A673 (cell line): ENCODE results near the gene MTOR. TPM values are rescaled to one million over a fixed set of nuclear protein-coding genes. Genes with fewer than 3 reads are reported as not detected.

Experiments
- BruUV-seq: library from RNA; stranded (reverse); fragments of 400-500 nt; replicated peaks from 2 replicates; lab custom pipeline; 2021; lab: Mats Ljungman, UMichigan
- CTCF ChIA-PET: fragments of 300-600 bp; sonication (Branson Sonifier 250); formaldehyde crosslinking; loops from one replicate; lab custom pipeline; 2022; ENCODE audit warnings: antibody characterized with exemption; lab: Charles Lee
- POLR2A ChIA-PET: fragments of 300-600 bp; sonication (Branson Sonifier 250); formaldehyde crosslinking; loops from one replicate; lab custom pipeline; 2022; ENCODE audit warnings: antibody characterized with exemption; ENCODE audit not compliant: low non-redundant PET; lab: Charles Lee
- DNase-seq: peaks from one replicate; pipeline ENCODE4 v3.0.0-alpha.2; 2015; ENCODE audit warnings: low spot score
- H3K27ac ChIP-seq: fragments of 200-600 bp; sonication (generic); 2 replicates; pipeline ENCODE4 v1.5.1; 2016; ENCODE audit warnings: mixed run types, low read depth, mild to moderate bottlenecking, mixed read lengths, antibody characterized with exemption, low read length; ENCODE audit not compliant: poor library complexity, severe bottlenecking
- H3K27me3 ChIP-seq: fragments of 200-600 bp; sonication (generic); replicated peaks from 2 replicates; pipeline ENCODE4 v1.6.1; 2017; ENCODE audit warnings: mixed run types, low read depth, mild to moderate bottlenecking, mixed read lengths, antibody characterized with exemption, low read length; ENCODE audit not compliant: insufficient read depth, poor library complexity
- H3K36me3 ChIP-seq: fragments of 200-600 bp; sonication (generic); 2 replicates; pipeline ENCODE4 v1.6.1; 2016; ENCODE audit warnings: mixed run types, mild to moderate bottlenecking, mixed read lengths, antibody characterized with exemption, low read length; ENCODE audit not compliant: insufficient read depth, poor library complexity, severe bottlenecking
- H3K4me1 ChIP-seq: fragments of 200-600 bp; sonication (generic); 2 replicates; pipeline ENCODE4 v1.6.1; 2017; ENCODE audit warnings: mixed run types, mild to moderate bottlenecking, mixed read lengths, antibody characterized with exemption, low read length; ENCODE audit not compliant: insufficient read depth, poor library complexity, severe bottlenecking
- H3K4me3 ChIP-seq: fragments of 200-600 bp; sonication (generic); 2 replicates; pipeline ENCODE4 v1.5.1; 2016; ENCODE audit warnings: low read depth, mixed run types, mild to moderate bottlenecking, mixed read lengths, low read length; ENCODE audit not compliant: poor library complexity, severe bottlenecking
- H3K9me3 ChIP-seq: fragments of 200-600 bp; sonication (generic); 2 replicates; pipeline ENCODE4 v1.6.1; 2016; ENCODE audit warnings: mixed run types, low read depth, mild to moderate bottlenecking, mixed read lengths, antibody characterized with exemption, low read length; ENCODE audit not compliant: poor library complexity, severe bottlenecking
- EZH2 ChIP-seq: fragments of 200-600 bp; sonication (generic); IDR thresholded peaks from 2 replicates; pipeline ENCODE4 v1.6.1; 2017; ENCODE audit warnings: borderline replicate concordance, low read depth, mild to moderate bottlenecking, mixed read lengths, antibody characterized with exemption, low read length; ENCODE audit not compliant: poor library complexity, severe bottlenecking
- intact Hi-C: fragments of 100-400 bp; cut with micrococcal nuclease; formaldehyde crosslinking; loops from one replicate; pipeline ENCODE4 v1.10.0; 2022; ENCODE audit not compliant: unreplicated experiment
- total RNA-seq: library from RNA; stranded (reverse); gene quantifications from 2 replicates; pipeline ENCODE4 v1.2.3, GENCODE V29; 2021
- TF ChIP-seq, protein P1 (sequence below): fragments of 300-800, 200-600 bp; sonication (generic); conservative IDR thresholded peaks from 2 replicates; pipeline ENCODE4 v1.5.1; 2017; ENCODE audit warnings: low read depth, mild to moderate bottlenecking, antibody characterized with exemption, low read length, moderate library complexity, mixed read lengths

MTOR gene
- total RNA-seq, 1 experiment from 2014 or later: 63.7 TPM

DNA sequence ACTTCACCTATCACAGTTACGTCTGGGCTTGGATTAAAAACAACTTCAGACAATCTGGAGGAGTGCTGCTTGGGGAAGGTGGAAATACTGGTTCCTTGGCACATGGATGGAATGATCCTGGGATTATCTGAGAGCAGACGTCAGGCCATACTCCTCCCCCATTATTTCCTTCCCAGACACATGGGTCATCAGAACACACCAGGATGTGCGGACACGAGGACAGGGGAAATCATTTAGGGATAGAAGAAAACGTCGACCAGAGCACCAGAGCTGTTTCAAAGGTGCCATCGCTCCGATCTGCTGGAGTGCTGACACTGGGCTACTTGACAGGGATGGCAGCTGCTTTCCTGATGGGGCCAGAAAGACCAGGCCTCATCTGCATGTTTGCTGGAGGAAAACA, 105.0 kb downstream of the MTOR start:
- POLR2A ChIA-PET: no interaction called here
- BruUV-seq: no TSS peak
- intact Hi-C loops: no loop called here
- Histone ChIP-seq H3K4me1 (no peaks in the 10 kb centered on the region), H3K36me3 (peaks cover 19% of the 10 kb centered on the region), H3K27me3 (no peaks in the 10 kb centered on the region), H3K9me3 (no peaks in the 10 kb centered on the region), H3K4me3 (no peak overlapping the region), H3K27ac (no peak overlapping the region)
- no peak for TF ChIP-seq EZH2
- TF ChIP-seq, protein P1, sequence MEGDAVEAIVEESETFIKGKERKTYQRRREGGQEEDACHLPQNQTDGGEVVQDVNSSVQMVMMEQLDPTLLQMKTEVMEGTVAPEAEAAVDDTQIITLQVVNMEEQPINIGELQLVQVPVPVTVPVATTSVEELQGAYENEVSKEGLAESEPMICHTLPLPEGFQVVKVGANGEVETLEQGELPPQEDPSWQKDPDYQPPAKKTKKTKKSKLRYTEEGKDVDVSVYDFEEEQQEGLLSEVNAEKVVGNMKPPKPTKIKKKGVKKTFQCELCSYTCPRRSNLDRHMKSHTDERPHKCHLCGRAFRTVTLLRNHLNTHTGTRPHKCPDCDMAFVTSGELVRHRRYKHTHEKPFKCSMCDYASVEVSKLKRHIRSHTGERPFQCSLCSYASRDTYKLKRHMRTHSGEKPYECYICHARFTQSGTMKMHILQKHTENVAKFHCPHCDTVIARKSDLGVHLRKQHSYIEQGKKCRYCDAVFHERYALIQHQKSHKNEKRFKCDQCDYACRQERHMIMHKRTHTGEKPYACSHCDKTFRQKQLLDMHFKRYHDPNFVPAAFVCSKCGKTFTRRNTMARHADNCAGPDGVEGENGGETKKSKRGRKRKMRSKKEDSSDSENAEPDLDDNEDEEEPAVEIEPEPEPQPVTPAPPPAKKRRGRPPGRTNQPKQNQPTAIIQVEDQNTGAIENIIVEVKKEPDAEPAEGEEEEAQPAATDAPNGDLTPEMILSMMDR: no peak
- CTCF ChIA-PET: no interaction called here
- no peak for DNase-seq

DNA sequence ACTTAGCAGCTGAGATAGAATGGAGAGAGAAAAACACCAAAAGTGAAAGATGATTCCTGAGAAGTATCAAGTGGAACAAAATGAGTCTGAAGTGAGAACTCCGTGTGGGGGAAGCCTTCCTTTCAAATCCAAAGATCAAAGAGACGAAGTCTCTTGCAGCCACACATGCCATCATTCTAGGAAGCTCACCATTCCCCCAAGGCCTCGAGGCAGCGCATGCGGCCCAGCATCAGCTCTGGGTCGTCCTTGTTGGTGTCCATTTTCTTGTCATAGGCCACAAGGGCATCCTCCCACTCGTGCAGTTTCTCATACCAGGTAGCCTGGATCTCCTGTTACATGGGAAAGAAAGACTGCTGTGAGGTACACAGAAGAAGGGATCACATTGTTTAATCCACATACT, 105.4 kb downstream of the MTOR start:
- no peak overlapping the region for H3K27ac ChIP-seq
- POLR2A ChIA-PET: no interaction called here
- H3K36me3 ChIP-seq: peaks cover 19% of the 10 kb centered on the region
- no peaks in the 10 kb centered on the region for H3K4me1 ChIP-seq
- no peaks in the 10 kb centered on the region for H3K9me3 ChIP-seq
- TF ChIP-seq EZH2: no peak
- BruUV-seq: no TSS peak
- intact Hi-C loops: no loop called here
- no peak overlapping the region for H3K4me3 ChIP-seq
- no peaks in the 10 kb centered on the region for H3K27me3 ChIP-seq
- no peak for DNase-seq
- CTCF ChIA-PET: no interaction called here

DNA sequence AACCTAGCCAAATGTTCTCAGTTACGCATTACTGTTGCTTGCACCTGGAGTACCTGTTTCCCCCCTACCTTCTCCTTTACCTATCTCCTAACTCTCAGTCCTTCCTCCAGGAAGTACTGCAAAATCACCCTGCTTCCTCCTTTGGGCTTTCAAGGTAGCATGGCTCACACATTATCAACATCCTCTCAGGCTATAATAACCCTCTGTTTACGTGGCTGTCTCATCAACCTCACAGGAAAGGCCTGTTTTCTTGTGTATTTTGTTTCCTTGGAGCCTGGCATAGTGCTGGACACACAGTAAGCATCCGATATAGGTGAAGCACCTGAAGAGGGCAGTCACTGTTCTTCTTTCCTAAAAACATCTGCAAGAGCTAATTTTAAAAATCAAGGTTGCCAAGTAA, 105.9 kb downstream of the MTOR start:
- H3K9me3 ChIP-seq: no peaks in the 10 kb centered on the region
- no peak overlapping the region for H3K4me3 ChIP-seq
- peaks cover 19% of the 10 kb centered on the region for H3K36me3 ChIP-seq
- CTCF ChIA-PET: no interaction called here
- no TSS peak for BruUV-seq
- no peaks in the 10 kb centered on the region for H3K4me1 ChIP-seq
- no peak for TF ChIP-seq EZH2
- TF ChIP-seq, protein P1: no peak
- POLR2A ChIA-PET: no interaction called here
- DNase-seq: no peak
- H3K27ac ChIP-seq: no peak overlapping the region
- intact Hi-C loops: no loop called here
- H3K27me3 ChIP-seq: no peaks in the 10 kb centered on the region

DNA sequence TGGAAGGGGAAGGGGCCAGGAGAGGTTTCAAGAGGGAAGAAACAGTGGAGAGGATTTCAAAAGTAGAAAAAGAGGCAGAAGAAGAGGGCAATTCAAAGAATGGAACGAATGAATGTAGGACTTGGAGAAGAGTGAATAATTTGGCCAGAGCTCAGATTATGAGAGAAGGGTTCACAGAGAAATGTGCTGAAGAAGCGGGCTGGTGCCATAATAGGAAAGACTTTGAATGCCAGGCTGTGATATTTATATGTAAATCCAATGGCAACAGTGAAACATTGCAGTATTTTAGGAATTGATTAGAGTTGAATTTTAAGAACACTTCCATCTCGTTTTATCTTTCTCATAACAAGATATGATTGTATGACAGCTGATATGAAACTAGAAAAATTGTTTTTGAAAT, 109.2 kb downstream of the MTOR start:
- Histone ChIP-seq H3K27me3 (no peaks in the 10 kb centered on the region), H3K9me3 (no peaks in the 10 kb centered on the region), H3K4me3 (no peak overlapping the region), H3K4me1 (no peaks in the 10 kb centered on the region), H3K36me3 (peaks cover 34% of the 10 kb centered on the region), H3K27ac (no peak overlapping the region)
- no TSS peak for BruUV-seq
- no peak for TF ChIP-seq EZH2
- TF ChIP-seq, protein P1: no peak
- intact Hi-C loops: no loop called here
- ChIA-PET POLR2A (interaction anchor here (0.5 kb wide), 1 partner anchor 20 kb away, joined by 4 read pairs; no protein-coding TSS in a partner anchor), CTCF (no interaction called here)
- no peak for DNase-seq
